ENCODE data around the gene ATP8A2.

DNA sequence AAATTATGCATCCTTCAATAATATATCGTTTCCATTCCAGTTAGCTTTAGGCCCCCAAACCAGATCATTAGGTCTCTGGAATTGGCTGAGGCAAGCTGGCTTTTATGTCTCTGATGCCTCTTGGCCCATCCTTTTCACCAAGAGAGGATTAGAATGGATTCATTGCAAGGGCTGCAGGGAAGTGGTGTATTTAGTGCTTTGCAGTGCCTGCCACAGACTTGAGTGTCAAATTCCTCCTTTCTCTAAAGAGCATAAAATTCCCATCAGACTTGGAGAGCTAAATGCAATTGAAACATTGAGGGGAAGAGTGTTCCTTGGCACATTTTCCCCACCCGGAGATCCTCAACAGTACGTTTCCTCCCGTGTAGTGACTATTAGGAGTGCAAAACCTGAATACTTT, 302.6 kb downstream of the ATP8A2 start:
- TF ChIP-seq, protein P1, sequence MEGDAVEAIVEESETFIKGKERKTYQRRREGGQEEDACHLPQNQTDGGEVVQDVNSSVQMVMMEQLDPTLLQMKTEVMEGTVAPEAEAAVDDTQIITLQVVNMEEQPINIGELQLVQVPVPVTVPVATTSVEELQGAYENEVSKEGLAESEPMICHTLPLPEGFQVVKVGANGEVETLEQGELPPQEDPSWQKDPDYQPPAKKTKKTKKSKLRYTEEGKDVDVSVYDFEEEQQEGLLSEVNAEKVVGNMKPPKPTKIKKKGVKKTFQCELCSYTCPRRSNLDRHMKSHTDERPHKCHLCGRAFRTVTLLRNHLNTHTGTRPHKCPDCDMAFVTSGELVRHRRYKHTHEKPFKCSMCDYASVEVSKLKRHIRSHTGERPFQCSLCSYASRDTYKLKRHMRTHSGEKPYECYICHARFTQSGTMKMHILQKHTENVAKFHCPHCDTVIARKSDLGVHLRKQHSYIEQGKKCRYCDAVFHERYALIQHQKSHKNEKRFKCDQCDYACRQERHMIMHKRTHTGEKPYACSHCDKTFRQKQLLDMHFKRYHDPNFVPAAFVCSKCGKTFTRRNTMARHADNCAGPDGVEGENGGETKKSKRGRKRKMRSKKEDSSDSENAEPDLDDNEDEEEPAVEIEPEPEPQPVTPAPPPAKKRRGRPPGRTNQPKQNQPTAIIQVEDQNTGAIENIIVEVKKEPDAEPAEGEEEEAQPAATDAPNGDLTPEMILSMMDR (conservative IDR thresholded peaks at IDR 0.05), result no peak
- TF ChIP-seq ZFX (IDR thresholded peaks at IDR 0.05), result no peak
